HS-27A (cell line): ENCODE data around the gene GCKR.
"Not testable (repeated sequence)": the region's sequence is repeated elsewhere in the genome, so short reads cannot be mapped to it uniquely, and the experiment has no call there.

Experiments used
- DNase-seq: peaks from one replicate; pipeline ENCODE4 v3.0.0-alpha.2; 2012; ENCODE audit warnings: low read depth, missing footprints

Gene GCKR

GRCh38 chr2:27507293-27507692 is 10.7 kb downstream of the GCKR start:
- no peak for DNase-seq

GRCh38 chr2:27509326-27509725 is 12.7 kb downstream of the GCKR start:
- no peak for DNase-seq

GRCh38 chr2:27518113-27518781 is 21.6 kb downstream of the GCKR start:
- DNase-seq = no peak

- DNase-seq = no peak
Observed at GRCh38 chr2:27518782-27519113, 22.1 kb downstream of the GCKR start.

- DNase-seq = no peak
Observed at GRCh38 chr2:27520316-27520715, 23.7 kb downstream of the GCKR start.

- DNase-seq = no peak
Observed at GRCh38 chr2:27522400-27522945, 25.8 kb downstream of the GCKR start.

GRCh38 chr2:27527182-27527581 is 30.5 kb downstream of the GCKR start:
- DNase-seq = no peak

- no peak for DNase-seq
Observed at GRCh38 chr2:27531983-27532382, 35.3 kb downstream of the GCKR start.

- no peak for DNase-seq
Observed at GRCh38 chr2:27537287-27537686, 40.6 kb downstream of the GCKR start.

- not testable (repeated sequence) for DNase-seq
Observed at GRCh38 chr2:27538839-27539450, 42.3 kb downstream of the GCKR start.

- DNase-seq = not testable (repeated sequence)
Observed at GRCh38 chr2:27539649-27540048, 43.0 kb downstream of the GCKR start.

- no peak for DNase-seq
Observed at GRCh38 chr2:27544143-27544821, 47.6 kb downstream of the GCKR start.

GRCh38 chr2:27545348-27546141 is 48.9 kb downstream of the GCKR start:
- DNase-seq = no peak

GRCh38 chr2:27549303-27549702 is 52.7 kb downstream of the GCKR start:
- DNase-seq = no peak

GRCh38 chr2:27551514-27551913 is 54.9 kb downstream of the GCKR start:
- no peak for DNase-seq

- DNase-seq = no peak
Observed at GRCh38 chr2:27552941-27553340, 56.3 kb downstream of the GCKR start.

GRCh38 chr2:27554451-27554850 is 57.8 kb downstream of the GCKR start:
- DNase-seq = not testable (repeated sequence)

GRCh38 chr2:27559228-27559627 is 62.6 kb downstream of the GCKR start:
- DNase-seq = no peak

- no peak for DNase-seq
Observed at GRCh38 chr2:27561060-27561459, 64.4 kb downstream of the GCKR start.

GRCh38 chr2:27566628-27567027 is 70.0 kb downstream of the GCKR start:
- DNase-seq = no peak

GRCh38 chr2:27569398-27569797 is 72.8 kb downstream of the GCKR start:
- DNase-seq = no peak

GRCh38 chr2:27571197-27571596 is 74.6 kb downstream of the GCKR start:
- DNase-seq = no peak
